GM12873 (cell line): ENCODE data around the gene MAP1LC3B2.

ENCODE experiments used
- CTCF ChIP-seq: IDR thresholded peaks from 2 replicates; pipeline ENCODE4 v1.5.1; 2012; ENCODE audit warnings: low read depth, mild to moderate bottlenecking, moderate library complexity, low read length, control low read depth; ENCODE audit not compliant: insufficient read depth; ENCODE audit errors: missing control alignments

Gene MAP1LC3B2

GRCh38 chr12:116538076-116538591, 21.0 kb upstream of the MAP1LC3B2 start:
- TF ChIP-seq CTCF: no peak

GRCh38 chr12:116538682-116539305, 20.4 kb upstream of the MAP1LC3B2 start:
- no peak for TF ChIP-seq CTCF

DNA sequence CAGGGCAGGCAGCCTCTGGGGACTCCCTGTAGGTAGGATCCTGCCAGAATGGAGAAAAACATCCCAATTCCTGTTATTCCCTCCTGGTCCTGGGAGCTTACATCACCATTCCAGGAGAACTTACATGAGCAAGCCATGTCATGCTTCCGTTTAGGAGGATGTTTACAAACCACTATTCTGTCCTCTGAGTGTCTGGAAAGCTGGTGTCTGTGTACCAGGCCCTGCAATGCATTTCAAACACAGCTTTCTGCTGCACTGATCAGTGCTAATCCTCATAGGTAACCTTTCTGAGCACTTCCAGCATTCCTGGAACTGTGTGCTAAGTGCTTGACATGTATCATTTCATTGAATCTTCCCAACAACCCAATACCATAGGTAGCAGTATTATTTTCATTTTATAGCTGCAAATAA, 19.8 kb upstream of the MAP1LC3B2 start:
- no peak for TF ChIP-seq CTCF

GRCh38 chr12:116539905-116540482, 19.2 kb upstream of the MAP1LC3B2 start:
- no peak for TF ChIP-seq CTCF

- no peak for TF ChIP-seq CTCF
Observed at GRCh38 chr12:116540622-116541152, 18.5 kb upstream of the MAP1LC3B2 start.

- TF ChIP-seq CTCF: no peak
Observed at GRCh38 chr12:116541547-116542344, 17.4 kb upstream of the MAP1LC3B2 start.
